SK-MEL-5 (cell line): ENCODE measurements around the gene CEP43. TPM values are rescaled to one million over a fixed set of nuclear protein-coding genes. Genes with fewer than 3 reads are reported as not detected.
A peak's percentile ranks its signal among the peaks of the same experiment; 100 is the strongest.

Source experiments
- DNase-seq: peaks from one replicate; pipeline ENCODE4 v3.0.0-alpha.2; 2016; ENCODE audit warnings: low read depth, low spot score
- in situ Hi-C: cut with HindIII; loops from 2 replicates; pipeline ENCODE4 v1.10.0; 2016; ENCODE audit warnings: low sequenced_read_pairs, high pct_unique_total_duplicates, low pct_unique_long_range_greater_than_20kb
- small RNA-seq, 2 experiments: library from RNA; depleted of rRNA; stranded (forward); fragments of <200 nt; gene quantifications; one replicate each; pipeline ENCODE3, GENCODE V24; 2014
- total RNA-seq: library from RNA; depleted of rRNA; stranded (reverse); fragments of >200 nt; shearing (Covaris generic); gene quantifications from 2 replicates; pipeline ENCODE4 v1.2.3, GENCODE V29; 2014; rRNA removed

Gene CEP43
- total RNA-seq, 1 experiment from 2014 or later, result 13.2 TPM

GRCh38 chr6:167044696-167045095, 45.5 kb downstream of the CEP43 start:
- no peak for DNase-seq
- in situ Hi-C loops, result no loop called here

- in situ Hi-C loops, result no loop called here
- DNase-seq, result peak; percentile 61
Measured at GRCh38 chr6:167045828-167046580, 46.8 kb downstream of the CEP43 start.

- DNase-seq, result no peak
- in situ Hi-C loops, result no loop called here
Measured at GRCh38 chr6:167046861-167047495, 47.8 kb downstream of the CEP43 start.

- in situ Hi-C loops, result no loop called here
- no peak for DNase-seq
Measured at GRCh38 chr6:167047554-167047953, 48.4 kb downstream of the CEP43 start.

Small RNA genes lying within 50 kb of the gene (small RNA-seq; reads per million reads assigned to genes)
- gene MIR3939, result 0 to 0.24 reads per million in 2 experiments

Other genes with a start within 250 kb of the CEP43 start
- 38.6 and 42.2 TPM in 2 replicates for gene RNASET2, start 42.8 kb upstream of the CEP43 start, total RNA-seq
- not detected in 2 replicates for gene CCR6, start 123.7 kb downstream of the CEP43 start, total RNA-seq
- not detected in 2 replicates for gene GPR31, start 158.6 kb downstream of the CEP43 start, total RNA-seq